Astrocyte of the spinal cord (primary cell): ENCODE data around the gene FOXE3.

ENCODE experiments used
- DNase-seq: peaks from one replicate; pipeline ENCODE4 v3.0.0; 2011; ENCODE audit warnings: low read depth, low spot score
- H3K4me3 ChIP-seq: 2 replicates; pipeline ENCODE4 v1.5.1; 2011; ENCODE audit warnings: low read depth, mild to moderate bottlenecking, low read length, moderate library complexity
- in situ Hi-C: cut with HindIII; loops from 2 replicates; pipeline ENCODE4 v1.10.0; 2017; ENCODE audit warnings: low sequenced_read_pairs
- TF ChIP-seq, protein P1 (sequence below): IDR thresholded peaks from 2 replicates; pipeline ENCODE4 v1.5.1; 2012; ENCODE audit warnings: low read depth, mild to moderate bottlenecking, low read length, inconsistent platforms

Gene FOXE3

GRCh38 chr1:47415728-47416318 lies at the start of gene FOXE3:
Gene FOXE3 (plus strand): TSS chr1:47416285. CDS start chr1:47416316, 31 bp downstream.
- in situ Hi-C loops: no loop called here
- peak within 1 kb of the TSS; percentile 13 for H3K4me3 ChIP-seq
- TF ChIP-seq, protein P1, sequence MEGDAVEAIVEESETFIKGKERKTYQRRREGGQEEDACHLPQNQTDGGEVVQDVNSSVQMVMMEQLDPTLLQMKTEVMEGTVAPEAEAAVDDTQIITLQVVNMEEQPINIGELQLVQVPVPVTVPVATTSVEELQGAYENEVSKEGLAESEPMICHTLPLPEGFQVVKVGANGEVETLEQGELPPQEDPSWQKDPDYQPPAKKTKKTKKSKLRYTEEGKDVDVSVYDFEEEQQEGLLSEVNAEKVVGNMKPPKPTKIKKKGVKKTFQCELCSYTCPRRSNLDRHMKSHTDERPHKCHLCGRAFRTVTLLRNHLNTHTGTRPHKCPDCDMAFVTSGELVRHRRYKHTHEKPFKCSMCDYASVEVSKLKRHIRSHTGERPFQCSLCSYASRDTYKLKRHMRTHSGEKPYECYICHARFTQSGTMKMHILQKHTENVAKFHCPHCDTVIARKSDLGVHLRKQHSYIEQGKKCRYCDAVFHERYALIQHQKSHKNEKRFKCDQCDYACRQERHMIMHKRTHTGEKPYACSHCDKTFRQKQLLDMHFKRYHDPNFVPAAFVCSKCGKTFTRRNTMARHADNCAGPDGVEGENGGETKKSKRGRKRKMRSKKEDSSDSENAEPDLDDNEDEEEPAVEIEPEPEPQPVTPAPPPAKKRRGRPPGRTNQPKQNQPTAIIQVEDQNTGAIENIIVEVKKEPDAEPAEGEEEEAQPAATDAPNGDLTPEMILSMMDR: no peak

GRCh38 chr1:47367651-47368050 lies 48.4 kb upstream of the FOXE3 start:
- no peak overlapping the region for H3K4me3 ChIP-seq
- TF ChIP-seq, protein P1: no peak
- in situ Hi-C loops: no loop called here
- DNase-seq: no peak

More at GRCh38 chr1:47415728-47416318, at the start of gene FOXE3:
- DNase-seq: no peak

DNA sequence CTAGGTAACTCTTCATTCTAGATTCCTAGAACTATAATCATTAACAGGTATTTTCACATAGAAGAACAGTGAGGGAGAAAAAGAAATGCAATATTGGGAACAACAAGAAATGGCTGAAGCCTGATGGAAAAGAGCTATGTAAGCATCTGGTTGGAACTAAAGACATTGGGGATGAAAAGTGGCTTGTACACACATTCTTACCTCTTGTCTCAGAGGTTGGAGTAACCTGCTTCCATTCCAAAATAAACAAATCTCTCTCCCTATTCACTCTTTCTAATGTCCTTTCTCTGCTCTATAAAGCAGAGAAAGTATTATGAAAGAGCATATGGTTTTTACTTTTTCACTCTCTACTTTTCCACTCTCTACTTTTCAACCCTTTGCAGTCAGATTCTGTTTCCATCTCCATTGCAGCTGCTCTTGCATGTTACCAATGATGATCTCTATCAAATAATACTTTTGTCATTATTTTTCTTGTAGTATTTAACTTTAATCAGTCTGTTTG lies 45.0 kb upstream of the FOXE3 start:
- in situ Hi-C loops: no loop called here
- no peak overlapping the region for H3K4me3 ChIP-seq
- peak; percentile 60 for DNase-seq
- TF ChIP-seq, protein P1: no peak

- TF ChIP-seq, protein P1: no peak
- H3K4me3 ChIP-seq: no peak overlapping the region
- no peak for DNase-seq
- in situ Hi-C loops: no loop called here
These were observed 41.6 kb upstream of the FOXE3 start for GRCh38 chr1:47374501-47374900.

GRCh38 chr1:47378147-47378546 lies 37.9 kb upstream of the FOXE3 start:
- no peak for DNase-seq
- no peak overlapping the region for H3K4me3 ChIP-seq
- TF ChIP-seq, protein P1: no peak
- in situ Hi-C loops: no loop called here

- no peak overlapping the region for H3K4me3 ChIP-seq
- DNase-seq: no peak
- TF ChIP-seq, protein P1: no peak
- in situ Hi-C loops: no loop called here
These were observed 35.4 kb upstream of the FOXE3 start for GRCh38 chr1:47380699-47381098.
